C4-2B (cell line): ENCODE data around the gene TYSND1.

Source experiments
- CTCF ChIP-seq: fragments of 450-650 bp; conservative IDR thresholded peaks from 2 replicates; pipeline ENCODE4 v1.5.1; 2017; ENCODE audit warnings: mild to moderate bottlenecking
- ZFX ChIP-seq: fragments of 450-650 bp; IDR thresholded peaks from 2 replicates; pipeline ENCODE4 v1.6.1; 2017

- TF ChIP-seq CTCF (no peak), ZFX (no peak)
Measured at GRCh38 chr10:70131560-70131937, 15.0 kb downstream of the TYSND1 start.
